Naive thymus-derived CD4-positive, alpha-beta T cell (primary cell): ENCODE results near the gene SMARCC2. TPM values are rescaled to one million over a fixed set of nuclear protein-coding genes. Genes with fewer than 3 reads are reported as not detected.
A peak's percentile ranks its signal among the peaks of the same experiment; 100 is the strongest.
"Not testable (repeated sequence)": the region's sequence is repeated elsewhere in the genome, so short reads cannot be mapped to it uniquely, and the experiment has no call there.

Experiments
- ATAC-seq: fragments of 150-1000 bp; cut with Tn5 transposase; 2 replicates; pipeline ENCODE4 v1.10.0; 2021; ENCODE audit warnings: mild to moderate bottlenecking, moderate library complexity
- CTCF ChIA-PET: fragments of 350-600 bp; sonication (Branson Sonifier 250); formaldehyde crosslinking; loops from one replicate; lab custom pipeline; 2021; ENCODE audit warnings: antibody characterized with exemption; lab: Charles Lee
- POLR2A ChIA-PET: fragments of 350-600 bp; sonication (Branson Sonifier 250); formaldehyde crosslinking; loops from one replicate; lab custom pipeline; 2021; ENCODE audit warnings: antibody characterized with exemption, inconsistent platforms; lab: Charles Lee
- DNase-seq, 9 donors: peaks; one replicate each; pipeline versions ENCODE4 v3.0.0 to v3.0.0-alpha.2; 2020 to 2022; ENCODE audit warnings: mixed read lengths in 1 of 9
- H3K27ac ChIP-seq: one replicate; pipeline ENCODE4 v1.7.0; 2013; ENCODE audit warnings: mild to moderate bottlenecking, low read depth, low read length, moderate library complexity
- H3K27me3 ChIP-seq, 2 donors: one replicate each; pipeline ENCODE4 v1.7.0; 2013; ENCODE audit warnings: low read length in 2 of 2, mild to moderate bottlenecking in 2 of 2, moderate library complexity in 2 of 2; ENCODE audit not compliant: control insufficient read depth in 2 of 2, insufficient read depth in 2 of 2
- H3K36me3 ChIP-seq, 3 experiments: 1 replicate in 2 of 3; 2 replicates in 1 of 3; pipeline ENCODE4 v1.7.0; 2013; ENCODE audit warnings: low read length in 3 of 3, mild to moderate bottlenecking in 3 of 3, moderate library complexity in 1 of 3; ENCODE audit not compliant: insufficient read depth in 3 of 3, control insufficient read depth in 2 of 3
- H3K4me1 ChIP-seq, 2 donors: one replicate each; pipeline ENCODE4 v1.7.0; 2013; ENCODE audit warnings: low read length in 2 of 2, mild to moderate bottlenecking in 2 of 2, moderate library complexity in 1 of 2; ENCODE audit not compliant: control insufficient read depth in 2 of 2, insufficient read depth in 2 of 2
- H3K4me3 ChIP-seq: 2 replicates; pipeline ENCODE4 v1.7.0; 2013; ENCODE audit warnings: mild to moderate bottlenecking, low read length
- H3K9me3 ChIP-seq, 3 experiments: 1 replicate in 2 of 3; 2 replicates in 1 of 3; pipeline ENCODE4 v1.7.0; 2013; ENCODE audit warnings: low read length in 3 of 3; ENCODE audit not compliant: control insufficient read depth in 2 of 3
- H3K27ac Mint-ChIP-seq, 9 donors: one replicate each; pipeline ENCODE4 v1.8.0; 2020 to 2022; ENCODE audit warnings: mixed read lengths in 9 of 9, mild to moderate bottlenecking in 8 of 9, moderate library complexity in 5 of 9, inconsistent platforms in 2 of 9
- H3K27me3 Mint-ChIP-seq, 5 donors: one replicate each; pipeline ENCODE4 v1.8.0; 2021 to 2022; ENCODE audit warnings: mixed read lengths in 5 of 5, mild to moderate bottlenecking in 1 of 5
- H3K36me3 Mint-ChIP-seq, 5 donors: one replicate each; pipeline ENCODE4 v1.8.0; 2020 to 2022; ENCODE audit warnings: mixed read lengths in 5 of 5, mild to moderate bottlenecking in 3 of 5, inconsistent platforms in 1 of 5
- H3K4me1 Mint-ChIP-seq, 7 donors: one replicate each; pipeline ENCODE4 v1.8.0; 2020 to 2022; ENCODE audit warnings: mixed read lengths in 7 of 7, mild to moderate bottlenecking in 3 of 7, inconsistent platforms in 1 of 7
- H3K4me3 Mint-ChIP-seq, 10 donors: one replicate each; pipeline ENCODE4 v1.8.0; 2020 to 2022; ENCODE audit warnings: mild to moderate bottlenecking in 10 of 10, mixed read lengths in 10 of 10, moderate library complexity in 6 of 10, inconsistent platforms in 2 of 10
- H3K9me3 Mint-ChIP-seq, 11 donors: one replicate each; pipeline ENCODE4 v1.8.0; 2020 to 2022; ENCODE audit warnings: mixed read lengths in 11 of 11, mild to moderate bottlenecking in 4 of 11, inconsistent platforms in 1 of 11, moderate library complexity in 1 of 11
- intact Hi-C, 2 donors: fragments of 100-400 bp; cut with micrococcal nuclease; formaldehyde crosslinking; loops; one replicate each; pipeline ENCODE4 v1.15.1; 2023
- polyA plus RNA-seq, 2 donors: library from polyadenylated mRNA; unstranded; fragments of 300-500 nt; fragmentation: Illumina TruSeq; gene quantifications; one replicate each; pipeline ENCODE4 v1.2.3, GENCODE V29; 2021
- total RNA-seq, 6 experiments: library from RNA in 5 of 6; stranded (reverse) in 5 of 6; gene quantifications; 1 replicate in 5 of 6; 2 replicates in 1 of 6; pipeline ENCODE4 v1.2.3 and lab custom pipeline; 2021 to 2026

The SMARCC2 gene
- total and polyA plus RNA-seq, 7 experiments from 2014 or later = 64.6 to 187 (median 131) TPM

- intact Hi-C loops = loop anchor here (1.0 to 10.0 kb wide), 18 partner anchors 39 to 1623 kb away; partner anchors contain the start of genes ANKRD52 (in 2 of the 2), COQ10A (in 2 of the 2), SUOX (in 2 of the 2) and BAZ2A (in 1 of the 2)
- no peak for ATAC-seq
- Histone ChIP-seq H3K27ac (peak overlapping the region; percentile 93), H3K36me3 (peaks cover 0 to 20% (median 0%) of the 10 kb centered on the region in 3 experiments), H3K4me3 (no peak overlapping the region), H3K4me1 (peaks cover 24 to 25% of the 10 kb centered on the region in 2 donors), H3K27me3 (no peaks in the 10 kb centered on the region), H3K9me3 (no peaks in the 10 kb centered on the region)
- Mint-ChIP-seq H3K4me3 (peak overlapping the region; percentile 87 to 100 (median 96)), H3K36me3 (peaks cover 7 to 25% (median 17%) of the 10 kb centered on the region in 5 donors), H3K4me1 (peaks cover 24 to 53% (median 41%) of the 10 kb centered on the region in 7 donors), H3K27ac (peak overlapping the region; percentile 89 to 99 (median 98)), H3K9me3 (peaks cover 0 to 5% (median 0%) of the 10 kb centered on the region in 11 donors), H3K27me3 (no peaks in the 10 kb centered on the region)
- peak in 8 of 9 donors; percentile 48 to 70 (median 60) for DNase-seq
- ChIA-PET POLR2A (interaction anchor here (0.8 to 7.6 kb wide), 15 partner anchors 9 to 351 kb away, joined by 3 to 230 read pairs (median 11); partner anchors contain the start of genes ANKRD52, ESYT1, MYL6 and PA2G4), CTCF (interaction anchor here (0.7 to 13.4 kb wide), 15 partner anchors 9 to 344 kb away, joined by 3 to 193 read pairs (median 4); partner anchors contain the start of genes ESYT1, MYL6, PA2G4 and RNF41)
Measured at GRCh38 chr12:56119361-56119796, 69.9 kb downstream of the SMARCC2 start.

- H3K4me3 ChIP-seq = peak overlapping the region; percentile 95
- H3K4me3 Mint-ChIP-seq = peak overlapping the region; percentile 87 to 100 (median 96)
- peaks cover 0 to 22% (median 0%) of the 10 kb centered on the region in 3 experiments for H3K36me3 ChIP-seq
- DNase-seq (no peak), ATAC-seq (no peak)
- H3K9me3 Mint-ChIP-seq = peaks cover 0 to 5% (median 0%) of the 10 kb centered on the region in 11 donors
- H3K27ac Mint-ChIP-seq = peak overlapping the region; percentile 89 to 99 (median 98)
- peaks cover 7 to 25% (median 19%) of the 10 kb centered on the region in 5 donors for H3K36me3 Mint-ChIP-seq
- peaks cover 24 to 25% of the 10 kb centered on the region in 2 donors for H3K4me1 ChIP-seq
- intact Hi-C loops = loop anchor here (1.0 to 10.0 kb wide), 33 partner anchors 7 to 1623 kb away; partner anchors contain the start of genes ANKRD52 (in 2 of the 2), COQ10A (in 2 of the 2), MYL6 (in 2 of the 2) and MYL6B (in 2 of the 2)
- peaks cover 24 to 49% (median 36%) of the 10 kb centered on the region in 7 donors for H3K4me1 Mint-ChIP-seq
- CTCF ChIA-PET = interaction anchor here (0.5 to 13.4 kb wide), 24 partner anchors 9 to 380 kb away, joined by 3 to 193 read pairs (median 5); partner anchors contain the start of genes ANKRD52, ESYT1, MYL6 and PA2G4
- POLR2A ChIA-PET = interaction anchor here (0.8 to 7.6 kb wide), 36 partner anchors 9 to 375 kb away, joined by 3 to 230 read pairs (median 5); partner anchors contain the start of genes ANKRD52, CNPY2, ESYT1 and GDF11
- no peaks in the 10 kb centered on the region for H3K9me3 ChIP-seq
- peak overlapping the region; percentile 93 for H3K27ac ChIP-seq
- H3K27me3 ChIP-seq = no peaks in the 10 kb centered on the region
- H3K27me3 Mint-ChIP-seq = no peaks in the 10 kb centered on the region
Measured at GRCh38 chr12:56118688-56119357, 70.5 kb downstream of the SMARCC2 start.

DNA sequence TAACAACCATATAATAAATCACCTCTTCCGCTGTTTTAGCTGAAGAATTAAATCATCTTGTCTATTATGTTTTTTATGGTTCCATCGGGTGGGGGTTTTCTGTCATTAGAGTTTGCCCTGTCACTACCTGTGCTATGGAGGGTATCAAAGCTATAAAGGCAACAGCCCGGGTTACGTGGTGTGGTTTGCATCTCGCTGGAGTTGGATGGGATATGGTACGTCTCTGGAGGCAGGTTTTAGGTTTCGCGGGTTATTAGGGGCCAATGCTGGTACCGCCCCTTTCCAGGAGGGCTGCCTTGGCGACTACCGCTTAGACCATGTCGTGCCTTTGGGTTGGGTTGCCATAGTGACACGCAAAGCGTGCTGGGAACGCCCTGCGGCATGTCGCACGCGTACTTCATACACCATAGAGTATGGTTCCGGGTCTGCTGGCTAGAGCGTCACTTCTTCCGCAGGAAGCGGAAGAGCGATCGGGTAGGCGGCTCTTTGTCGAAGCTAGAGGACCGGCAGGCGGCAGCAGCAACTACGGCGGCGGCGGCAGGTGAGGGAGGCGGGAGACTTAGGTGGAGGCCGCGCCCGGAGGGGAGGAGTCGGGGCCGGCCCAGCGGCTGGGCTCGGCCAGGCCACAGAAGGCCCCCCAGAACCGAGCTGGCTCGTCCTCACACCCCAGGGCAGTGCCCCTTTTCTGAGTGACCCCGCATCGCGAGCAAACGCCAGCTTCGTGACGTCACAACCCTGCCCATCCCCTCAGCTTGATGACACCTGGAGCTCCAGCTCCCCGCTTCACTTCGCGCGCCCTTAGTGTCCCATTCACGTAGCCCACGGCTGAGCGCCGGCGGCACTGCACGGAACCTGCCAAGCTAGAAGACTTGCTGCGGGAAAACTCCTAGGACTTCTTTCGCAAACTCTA, 71.2 kb downstream of the SMARCC2 start, which contains the start of gene ZC3H10:
ZC3H10 (plus strand) TSS at position 489 of the 910 bp plus-strand sequence. CDS start 2,297 bp downstream, outside the sequence.
- intact Hi-C loops = loop anchor here (1.0 to 10.0 kb wide), 32 partner anchors 8 to 1837 kb away; partner anchors contain the start of genes COQ10A (in 2 of the 2), MYL6 (in 2 of the 2), MYL6B (in 2 of the 2) and RPS26 (in 2 of the 2)
- Mint-ChIP-seq H3K9me3 (peaks cover 0 to 5% (median 0%) of the 10 kb centered on the region in 11 donors), H3K27ac (peak within 1 kb of the TSS; percentile 95 to 99 (median 98)), H3K36me3 (peaks cover 7 to 31% (median 27%) of the 10 kb centered on the region in 5 donors), H3K27me3 (no peaks in the 10 kb centered on the region), H3K4me1 (peaks cover 24 to 47% (median 34%) of the 10 kb centered on the region in 7 donors), H3K4me3 (peak within 1 kb of the TSS; percentile 87 to 100 (median 96))
- ChIA-PET CTCF (interaction anchor here (0.5 to 13.4 kb wide), 28 partner anchors 8 to 1639 kb away, joined by 3 to 193 read pairs (median 4); partner anchors contain the start of genes ANKRD52, ESYT1, MYL6 and PA2G4), POLR2A (interaction anchor here (0.5 to 7.6 kb wide), 48 partner anchors 10 to 1619 kb away, joined by 3 to 230 read pairs (median 4); partner anchors contain the start of genes ANKRD52, CNPY2, ESYT1 and GDF11)
- DNase-seq = peak; percentile 80 to 99 (median 96)
- Histone ChIP-seq H3K4me1 (peaks cover 24 to 25% of the 10 kb centered on the region in 2 donors), H3K36me3 (peaks cover 0 to 27% (median 0%) of the 10 kb centered on the region in 3 experiments), H3K9me3 (no peaks in the 10 kb centered on the region), H3K4me3 (peak within 1 kb of the TSS; percentile 95), H3K27ac (peak within 1 kb of the TSS; percentile 93), H3K27me3 (no peaks in the 10 kb centered on the region)
- peak; percentile 89 for ATAC-seq

DNA sequence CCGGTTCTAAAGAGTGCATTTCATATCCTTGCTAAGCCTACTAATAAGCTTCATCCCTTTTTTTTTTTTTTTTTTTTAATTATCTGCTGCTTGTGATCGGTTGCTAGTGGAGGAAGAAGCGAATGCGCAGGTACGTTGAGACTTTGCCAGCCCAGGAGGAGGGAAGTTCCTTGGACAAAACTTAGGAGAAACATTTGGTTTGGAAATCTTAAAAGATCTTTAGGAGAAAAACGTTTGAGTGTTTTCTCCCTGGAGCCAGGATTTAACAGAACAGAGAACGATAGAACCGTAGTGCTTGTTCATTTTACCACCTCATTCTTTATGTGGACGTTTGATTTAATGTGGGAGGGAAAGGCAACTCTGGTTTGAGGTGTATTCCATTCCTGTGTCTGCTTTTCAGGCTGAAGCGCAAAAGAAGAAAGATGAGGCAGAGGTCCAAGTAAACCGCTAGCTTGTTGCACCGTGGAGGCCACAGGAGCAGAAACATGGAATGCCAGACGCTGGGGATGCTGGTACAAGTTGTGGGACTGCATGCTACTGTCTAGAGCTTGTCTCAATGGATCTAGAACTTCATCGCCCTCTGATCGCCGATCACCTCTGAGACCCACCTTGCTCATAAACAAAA, 72.1 kb downstream of the SMARCC2 start:
- peaks cover 0 to 33% (median 0%) of the 10 kb centered on the region in 3 experiments for H3K36me3 ChIP-seq
- not testable (repeated sequence) for ATAC-seq, H3K9me3 Mint-ChIP-seq, H3K27me3 ChIP-seq, H3K27me3 Mint-ChIP-seq, H3K9me3 ChIP-seq
- DNase-seq = peak in 2 of 9 donors; percentile 33 to 34
- Mint-ChIP-seq H3K36me3 (peaks cover 7 to 36% (median 30%) of the 10 kb centered on the region in 5 donors), H3K4me1 (peaks cover 24 to 47% (median 34%) of the 10 kb centered on the region in 7 donors), H3K27ac (peak overlapping the region; percentile 95 to 99 (median 98)), H3K4me3 (peak overlapping the region; percentile 87 to 100 (median 96))
- peak overlapping the region; percentile 95 for H3K4me3 ChIP-seq
- intact Hi-C loops = loop anchor here (2.0 to 10.0 kb wide), 10 partner anchors 120 to 1836 kb away; partner anchors contain the start of genes BAZ2A (in 1 of the 2), CBX5 (in 1 of the 2), HNRNPA1 (in 1 of the 2) and MARS1 (in 1 of the 2)
- H3K4me1 ChIP-seq = peaks cover 24 to 25% of the 10 kb centered on the region in 2 donors
- CTCF ChIA-PET = interaction anchor here (0.5 to 13.4 kb wide), 16 partner anchors 9 to 200 kb away, joined by 3 to 193 read pairs (median 4); partner anchors contain the start of genes ANKRD52, ESYT1, PA2G4 and RNF41
- H3K27ac ChIP-seq = peak overlapping the region; percentile 93
- POLR2A ChIA-PET = interaction anchor here (0.6 to 7.6 kb wide), 37 partner anchors 8 to 389 kb away, joined by 3 to 230 read pairs (median 5); partner anchors contain the start of genes ANKRD52, CNPY2, ESYT1 and GDF11
